Stimulated activated CD4-positive, alpha-beta T cell treated with anti-CD3 and anti-CD28 coated beads, Interleukin-2, amount 100 ng/mL, for 4 hours (primary cell): ENCODE data around the gene SYT5.
"Not testable (repeated sequence)": the region's sequence is repeated elsewhere in the genome, so short reads cannot be mapped to it uniquely, and the experiment has no call there.

Experiments
- DNase-seq: peaks from one replicate; pipeline ENCODE4 v3.0.0-alpha.2; 2020; ENCODE audit warnings: low read depth

SYT5 gene

GRCh38 chr19:55171440-55171839, 8.6 kb downstream of the SYT5 start:
- no peak for DNase-seq

DNA sequence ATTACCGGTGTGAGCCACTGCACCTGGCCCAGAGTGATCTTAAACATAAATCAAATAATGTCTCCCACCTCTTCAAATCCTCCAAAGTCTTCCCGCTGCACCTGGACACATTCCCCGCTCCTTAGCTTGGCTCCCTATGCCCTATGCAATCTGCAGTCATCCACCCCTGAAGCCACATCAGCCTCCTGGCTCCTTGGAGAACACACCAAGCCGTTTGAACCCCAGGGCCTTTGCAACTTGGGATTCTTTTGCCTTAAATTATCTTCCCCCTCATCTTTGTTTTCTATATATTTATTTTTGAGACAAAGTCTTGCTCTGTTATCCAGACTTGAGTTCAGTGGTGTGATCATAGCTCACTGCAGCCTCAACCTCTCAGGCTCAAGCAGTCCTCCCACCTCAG, 11.0 kb downstream of the SYT5 start:
- no peak for DNase-seq

DNA sequence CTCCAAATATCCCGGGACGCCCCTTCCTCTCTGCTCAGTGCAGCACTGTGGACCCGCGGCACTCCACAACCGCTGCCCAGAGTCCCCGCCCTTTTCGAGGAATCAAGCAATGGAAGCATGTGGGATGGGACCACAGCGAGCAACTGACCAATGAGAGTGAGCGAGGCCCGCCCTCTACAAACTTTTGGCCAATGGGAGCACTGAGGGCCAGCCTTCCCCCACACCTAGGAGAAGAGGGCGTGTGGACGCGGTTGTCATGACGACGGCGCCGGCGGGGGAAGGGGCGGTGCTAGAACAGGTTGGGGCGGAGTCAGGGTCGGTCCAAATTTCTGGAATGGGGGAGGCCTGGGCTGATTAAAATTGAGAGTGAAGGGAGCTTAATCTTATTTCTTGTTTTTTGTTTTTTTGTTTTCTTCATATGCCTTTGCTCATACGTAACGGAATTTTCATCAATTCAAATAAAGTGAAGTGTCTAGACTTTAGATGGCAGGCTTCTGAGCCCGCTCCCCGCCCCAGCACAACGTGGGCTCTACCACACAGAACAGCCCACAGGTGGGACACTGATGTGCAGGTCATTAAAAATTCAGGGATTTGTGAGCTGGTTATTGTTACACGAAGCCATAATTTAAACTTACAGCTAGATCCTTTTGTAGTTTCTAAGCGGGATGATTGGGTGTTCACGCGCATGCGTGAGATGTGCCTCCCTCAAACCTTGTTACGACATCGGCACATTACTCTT, 13.4 kb downstream of the SYT5 start, which contains the start of gene DNAAF3:
TSS of gene DNAAF3 (minus strand) at position 84 of the 739 bp plus-strand sequence. CDS start 200 bp downstream, outside the sequence.
- peak; percentile 51 for DNase-seq

DNA sequence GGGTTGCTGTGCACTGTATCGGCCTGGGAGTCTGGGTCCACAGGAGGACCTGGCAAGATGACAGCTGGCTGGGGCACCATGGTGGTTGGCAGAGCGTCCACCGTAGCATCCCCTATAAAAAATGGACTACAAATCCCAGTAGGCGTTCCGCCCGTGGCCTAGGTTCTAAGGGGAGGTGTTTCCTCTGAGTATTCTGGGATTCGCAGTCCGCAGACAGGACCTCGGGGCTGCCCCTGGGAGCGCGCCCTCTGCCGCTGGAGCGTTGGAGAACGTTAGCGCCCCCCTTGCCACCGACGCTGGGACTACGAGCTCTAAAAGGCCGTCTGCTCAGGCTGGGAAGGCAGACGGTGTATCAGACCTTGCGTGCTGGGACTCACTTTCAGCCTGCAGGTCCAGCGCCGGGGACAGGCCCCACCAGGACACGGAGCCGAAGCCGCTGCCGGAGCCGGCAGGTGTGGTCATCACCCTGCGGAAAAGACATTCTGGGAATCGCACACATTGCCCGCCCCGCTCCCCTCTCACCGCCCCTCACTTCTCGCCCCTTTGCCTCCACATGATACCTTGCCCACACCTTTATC, 14.0 kb downstream of the SYT5 start:
- DNase-seq = peak; percentile 24

DNA sequence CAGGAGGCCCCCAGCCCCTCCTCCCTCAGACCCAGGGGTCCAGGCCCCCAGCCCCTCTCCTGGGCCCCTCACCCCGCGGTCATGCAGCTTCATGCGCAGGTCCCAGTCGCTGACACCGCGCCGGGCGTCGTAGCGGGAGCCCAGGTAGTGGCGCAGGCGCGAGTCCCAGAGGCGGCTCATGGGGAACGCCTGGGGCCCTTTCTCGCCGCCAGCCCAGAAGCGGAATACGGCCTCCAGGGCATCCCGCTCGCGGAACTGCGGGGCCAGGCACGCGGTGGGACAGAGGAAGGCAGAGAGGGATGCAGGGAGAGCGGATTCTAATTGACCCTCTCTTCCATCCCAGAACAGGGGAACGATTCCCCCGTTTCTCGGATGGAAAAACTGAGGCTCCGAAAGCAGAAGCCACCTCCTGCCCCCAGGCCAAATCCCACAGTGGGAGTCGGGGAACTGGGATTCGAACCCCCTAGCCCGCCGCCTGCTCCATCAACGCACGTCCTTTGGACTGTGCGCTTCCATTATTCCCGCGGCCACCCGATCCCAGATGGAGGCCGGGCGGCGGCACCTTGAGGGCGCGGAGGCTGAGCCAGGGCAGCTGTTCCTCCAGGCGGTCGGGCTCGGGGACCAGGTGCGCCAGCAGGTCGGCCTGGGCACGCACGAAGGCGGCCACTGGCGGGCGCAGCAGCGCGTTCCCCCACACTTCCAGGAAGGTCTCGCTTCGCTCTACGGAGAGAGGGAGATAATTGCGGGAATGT, 18.3 kb downstream of the SYT5 start:
- DNase-seq = no peak

DNA sequence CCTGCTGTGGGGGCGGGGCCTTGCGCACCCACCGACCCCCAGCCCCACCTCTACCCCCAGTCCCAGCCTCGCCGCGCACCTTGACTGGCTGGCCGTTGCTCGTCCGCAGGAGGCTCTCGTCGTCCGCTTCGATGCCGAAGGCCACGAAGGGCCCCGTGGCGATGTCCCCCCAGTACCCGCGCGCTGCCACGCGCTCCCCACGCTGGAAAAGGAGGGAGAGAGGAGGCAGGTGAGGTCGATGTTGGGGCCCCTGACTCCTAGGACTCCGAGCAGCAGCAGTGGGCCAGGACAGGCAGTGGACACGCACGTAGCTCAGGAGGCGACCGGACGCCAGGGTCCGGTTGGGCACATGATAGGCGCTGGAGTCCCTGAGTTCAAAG, 19.1 kb downstream of the SYT5 start:
- no peak for DNase-seq

- DNase-seq = peak; percentile 81
These were observed 19.7 kb downstream of the SYT5 start for GRCh38 chr19:55160128-55160985.

DNA sequence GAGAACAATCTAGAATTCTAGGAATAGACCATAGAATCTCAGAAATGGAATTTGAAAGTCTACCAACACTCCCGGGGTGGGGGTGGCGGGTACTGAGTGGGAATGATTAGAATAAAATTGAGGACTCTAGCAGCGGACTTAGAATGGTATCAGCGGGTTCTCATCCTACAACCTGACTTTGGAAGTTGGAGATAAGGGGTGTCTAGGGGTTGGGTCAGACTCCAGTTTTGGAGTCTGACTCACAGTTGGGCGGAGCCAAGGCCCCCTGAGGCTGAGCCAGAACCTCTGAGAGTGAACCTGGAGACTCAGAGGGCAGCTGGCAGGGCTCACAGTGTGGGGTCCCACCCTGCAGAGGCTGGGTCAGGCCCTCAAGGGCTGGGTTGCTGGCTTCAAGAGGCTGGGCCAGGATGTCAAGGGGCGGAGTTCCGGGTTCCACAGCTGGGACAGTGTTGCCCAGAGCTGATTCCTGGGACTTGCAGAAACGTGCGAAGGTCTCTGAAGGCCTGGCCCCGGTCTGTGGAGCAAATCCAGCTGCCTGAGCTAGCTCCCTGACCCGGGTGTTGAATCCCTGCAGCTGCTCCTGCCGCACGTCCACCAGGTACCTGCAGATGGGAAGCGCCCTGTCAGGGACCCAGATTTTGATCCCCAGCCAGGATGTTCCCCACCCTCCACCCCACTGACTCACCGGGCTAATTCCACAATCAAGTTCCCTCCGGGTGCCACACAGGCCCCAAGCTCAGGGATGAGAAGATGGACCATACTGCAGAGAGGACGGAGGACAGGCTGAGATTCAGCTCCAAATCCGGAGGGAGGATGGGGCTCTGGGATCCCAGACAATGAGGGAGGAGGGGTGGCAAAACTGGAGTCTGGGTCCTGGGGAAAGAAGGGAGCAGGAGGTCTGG, 21.0 kb downstream of the SYT5 start:
- no peak for DNase-seq

DNA sequence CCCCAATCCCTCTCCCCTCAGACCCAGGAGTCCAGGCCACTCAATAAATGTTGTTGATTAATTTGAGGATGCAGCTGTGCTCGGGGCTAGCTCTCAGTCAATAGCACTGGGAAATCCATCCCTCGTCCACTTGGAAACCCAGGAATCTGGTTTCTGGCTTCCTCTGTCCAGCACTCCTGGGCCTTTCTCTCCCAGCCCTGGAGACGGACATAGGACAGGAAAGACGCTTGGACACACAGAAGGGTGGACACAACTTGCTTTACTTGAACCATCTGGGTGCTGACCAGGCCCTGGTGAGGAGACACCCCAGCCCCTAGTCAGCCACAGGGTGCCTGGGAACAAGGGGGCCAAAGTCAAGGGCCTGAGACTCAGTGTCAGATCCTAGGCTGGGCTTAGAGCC, 21.7 kb downstream of the SYT5 start:
- DNase-seq = no peak

GRCh38 chr19:55157064-55157908, 22.8 kb downstream of the SYT5 start, which contains the start of gene TNNI3:
Gene TNNI3, minus strand, starts transcription at chr19:55157732. Its CDS starts 143 bp downstream, at chr19:55157589.
- DNase-seq = no peak

- DNase-seq = no peak
These were observed 23.7 kb downstream of the SYT5 start for GRCh38 chr19:55156202-55157063.

DNA sequence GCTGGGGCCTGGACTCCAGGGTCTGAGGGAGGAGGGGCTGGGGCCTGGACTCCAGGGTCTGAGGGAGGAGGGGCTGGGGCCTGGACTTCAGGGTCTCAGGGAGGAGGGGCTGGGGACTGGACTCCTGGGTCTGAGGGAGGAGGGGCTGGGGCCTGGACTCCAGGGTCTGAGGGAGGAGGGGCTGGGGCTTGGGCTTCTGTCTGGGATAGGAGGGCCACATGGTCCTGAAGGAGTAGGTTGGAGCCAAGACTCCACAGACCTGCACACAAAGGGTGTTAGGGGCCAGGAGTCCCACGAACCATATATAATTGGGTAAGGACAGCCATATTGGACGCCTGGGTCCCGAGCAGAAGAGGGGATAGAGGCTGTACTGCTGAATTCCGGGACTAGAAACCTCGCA, 24.3 kb downstream of the SYT5 start:
- DNase-seq = not testable (repeated sequence)

GRCh38 chr19:55153652-55154264, 26.3 kb downstream of the SYT5 start:
- no peak for DNase-seq

GRCh38 chr19:55152017-55152416, 28.1 kb downstream of the SYT5 start:
- no peak for DNase-seq

- no peak for DNase-seq
These were observed 30.7 kb downstream of the SYT5 start, which contains the start of gene TNNT1 for GRCh38 chr19:55149078-55150003. Gene TNNT1, minus strand, starts transcription at chr19:55149206. Its CDS starts 2,049 bp downstream, at chr19:55147157.

DNA sequence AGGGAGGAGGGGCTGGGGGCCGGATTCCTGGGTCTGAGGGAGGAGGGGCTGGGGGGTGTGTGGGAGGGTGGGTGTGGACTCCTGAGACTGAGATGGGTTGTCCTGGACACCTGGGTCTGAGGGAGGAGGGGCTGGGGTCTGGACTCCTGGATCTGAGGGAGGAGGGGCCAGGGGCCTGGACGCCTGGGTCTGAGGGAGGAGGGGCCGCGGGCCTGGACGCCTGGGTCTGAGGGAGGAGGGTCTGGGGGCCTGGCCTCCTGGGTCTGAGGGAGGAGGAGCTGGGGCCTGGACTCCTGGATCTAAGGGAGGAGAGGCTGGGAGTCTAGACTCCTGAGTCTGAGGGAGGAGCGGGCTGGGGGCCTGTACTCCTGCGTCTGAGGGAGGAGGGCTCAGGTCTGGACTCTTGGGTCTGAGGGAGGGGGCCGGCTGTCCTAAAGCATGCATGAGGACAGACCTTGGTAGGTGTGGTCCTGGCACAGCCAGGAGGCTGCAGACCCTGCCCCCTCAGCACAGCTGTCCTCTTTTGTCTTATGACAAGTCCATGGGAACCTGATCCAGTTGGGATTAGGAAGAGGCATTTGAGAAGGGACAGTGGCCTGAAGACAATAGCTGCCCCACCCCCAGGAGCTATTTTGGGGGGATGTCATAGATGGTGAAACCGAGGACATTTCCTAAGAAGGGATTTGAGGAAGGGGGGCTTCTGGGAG, 32.4 kb downstream of the SYT5 start:
- DNase-seq = no peak
